ENCODE results near the gene CAMK1D.

Gene CAMK1D

GRCh38 chr10:12801214-12802087 lies 452.1 kb downstream of the CAMK1D start:
- no peak for TF ChIP-seq GATA2 (IDR thresholded peaks at IDR 0.05; ENCODE audit: low read depth, low read length)
- no peak for TF ChIP-seq GATA3 (IDR thresholded peaks at IDR 0.05; ENCODE audit: low read depth, low read length)

GRCh38 chr10:12803776-12804175 lies 454.4 kb downstream of the CAMK1D start:
- no peak for TF ChIP-seq GATA2 (IDR thresholded peaks at IDR 0.05; ENCODE audit: low read depth, low read length)
- no peak for TF ChIP-seq GATA3 (IDR thresholded peaks at IDR 0.05; ENCODE audit: low read depth, low read length)

GRCh38 chr10:12806228-12807095 lies 457.1 kb downstream of the CAMK1D start:
- peak; percentile 78 for TF ChIP-seq GATA3 (IDR thresholded peaks at IDR 0.05; ENCODE audit: low read depth, low read length)
- peak; percentile 91 for TF ChIP-seq GATA2 (IDR thresholded peaks at IDR 0.05; ENCODE audit: low read depth, low read length)

GRCh38 chr10:12807096-12807755 lies 457.9 kb downstream of the CAMK1D start:
- TF ChIP-seq GATA2 (IDR thresholded peaks at IDR 0.05; ENCODE audit: low read depth, low read length) (no peak), GATA3 (IDR thresholded peaks at IDR 0.05; ENCODE audit: low read depth, low read length) (no peak)

- TF ChIP-seq GATA2 (IDR thresholded peaks at IDR 0.05; ENCODE audit: low read depth, low read length) (no peak), GATA3 (IDR thresholded peaks at IDR 0.05; ENCODE audit: low read depth, low read length) (no peak)
Measured at GRCh38 chr10:12808014-12808613, 458.8 kb downstream of the CAMK1D start.

GRCh38 chr10:12811826-12812225 lies 462.5 kb downstream of the CAMK1D start:
- TF ChIP-seq GATA2 (IDR thresholded peaks at IDR 0.05; ENCODE audit: low read depth, low read length) (no peak), GATA3 (IDR thresholded peaks at IDR 0.05; ENCODE audit: low read depth, low read length) (no peak)

- TF ChIP-seq GATA3 (IDR thresholded peaks at IDR 0.05; ENCODE audit: low read depth, low read length) = no peak
- TF ChIP-seq GATA2 (IDR thresholded peaks at IDR 0.05; ENCODE audit: low read depth, low read length) = no peak
Measured at GRCh38 chr10:12812571-12812970, 463.2 kb downstream of the CAMK1D start.

GRCh38 chr10:12814166-12814565 lies 464.8 kb downstream of the CAMK1D start:
- TF ChIP-seq GATA2 (IDR thresholded peaks at IDR 0.05; ENCODE audit: low read depth, low read length) (no peak), GATA3 (IDR thresholded peaks at IDR 0.05; ENCODE audit: low read depth, low read length) (no peak)

- TF ChIP-seq GATA2 (IDR thresholded peaks at IDR 0.05; ENCODE audit: low read depth, low read length) (no peak), GATA3 (IDR thresholded peaks at IDR 0.05; ENCODE audit: low read depth, low read length) (no peak)
Measured at GRCh38 chr10:12819071-12819470, 469.7 kb downstream of the CAMK1D start.

GRCh38 chr10:12819656-12820055 lies 470.3 kb downstream of the CAMK1D start:
- TF ChIP-seq GATA2 (IDR thresholded peaks at IDR 0.05; ENCODE audit: low read depth, low read length) (no peak), GATA3 (IDR thresholded peaks at IDR 0.05; ENCODE audit: low read depth, low read length) (no peak)

GRCh38 chr10:12822126-12822892 lies 473.0 kb downstream of the CAMK1D start:
- TF ChIP-seq GATA2 (IDR thresholded peaks at IDR 0.05; ENCODE audit: low read depth, low read length) (no peak), GATA3 (IDR thresholded peaks at IDR 0.05; ENCODE audit: low read depth, low read length) (no peak)

GRCh38 chr10:12822893-12823170 lies 473.5 kb downstream of the CAMK1D start:
- TF ChIP-seq GATA3 (IDR thresholded peaks at IDR 0.05; ENCODE audit: low read depth, low read length) (no peak), GATA2 (IDR thresholded peaks at IDR 0.05; ENCODE audit: low read depth, low read length) (no peak)

GRCh38 chr10:12823328-12823727 lies 474.0 kb downstream of the CAMK1D start:
- TF ChIP-seq GATA3 (IDR thresholded peaks at IDR 0.05; ENCODE audit: low read depth, low read length) (no peak), GATA2 (IDR thresholded peaks at IDR 0.05; ENCODE audit: low read depth, low read length) (no peak)
